DOHH2 (cell line): ENCODE data around the gene FAM3B.

Experiments used
- H3F3A ChIP-seq: fragments of 200-600 bp; sonication (generic), shearing (Covaris generic); 2 replicates; pipeline ENCODE4 v1.6.0; 2016; ENCODE audit warnings: antibody characterized with exemption, mild to moderate bottlenecking; ENCODE audit not compliant: control insufficient read depth, insufficient read depth
- H3K27ac ChIP-seq: fragments of 200-600 bp; sonication (generic); 2 replicates; pipeline ENCODE4 v1.5.1; 2014; ENCODE audit warnings: low read depth, mild to moderate bottlenecking, low read length, moderate library complexity
- H3K27me3 ChIP-seq: fragments of 200-600 bp; sonication (generic); 2 replicates; pipeline ENCODE4 v1.6.1; 2014; ENCODE audit warnings: mild to moderate bottlenecking, low read length, mixed read lengths; ENCODE audit not compliant: control insufficient read depth
- H3K36me3 ChIP-seq: fragments of 200-600 bp; sonication (generic); 2 replicates; pipeline ENCODE4 v1.6.1; 2014; ENCODE audit warnings: mild to moderate bottlenecking, low read length, moderate library complexity, mixed read lengths; ENCODE audit not compliant: control insufficient read depth
- H3K4me1 ChIP-seq: fragments of 200-600 bp; sonication (generic); 2 replicates; pipeline ENCODE4 v1.6.1; 2014; ENCODE audit warnings: mild to moderate bottlenecking, low read length, mixed read lengths; ENCODE audit not compliant: control insufficient read depth
- H3K4me2 ChIP-seq: fragments of 200-600 bp; sonication (generic); 2 replicates; pipeline ENCODE4 v1.6.0; 2014; ENCODE audit warnings: mild to moderate bottlenecking, low read length, moderate library complexity
- H3K4me3 ChIP-seq: fragments of 200-600 bp; sonication (generic); 2 replicates; pipeline ENCODE4 v1.5.1; 2014; ENCODE audit warnings: mild to moderate bottlenecking, low read length, mixed read lengths
- H3K79me2 ChIP-seq: fragments of 200-600 bp; sonication (generic); 2 replicates; pipeline ENCODE4 v1.6.1; 2014; ENCODE audit warnings: mild to moderate bottlenecking, low read length, mixed read lengths; ENCODE audit not compliant: control insufficient read depth
- H3K9me2 ChIP-seq: fragments of 200-600 bp; sonication (generic); replicated peaks from 2 replicates; pipeline ENCODE4 v1.6.1; 2014; ENCODE audit warnings: mild to moderate bottlenecking, low read length, mixed read lengths; ENCODE audit not compliant: control insufficient read depth
- H3K9me3 ChIP-seq: fragments of 200-600 bp; sonication (generic); 2 replicates; pipeline ENCODE4 v1.6.1; 2014; ENCODE audit warnings: antibody characterized with exemption, low read length, mixed read lengths; ENCODE audit not compliant: control insufficient read depth, insufficient read depth
- H4K20me1 ChIP-seq: fragments of 200-600 bp; sonication (generic); 2 replicates; pipeline ENCODE4 v1.6.0; 2014; ENCODE audit warnings: low read depth, mild to moderate bottlenecking, antibody characterized with exemption, low read length, moderate library complexity; ENCODE audit not compliant: control insufficient read depth, insufficient read depth
- EZH2phosphoT487 ChIP-seq: fragments of 200-600 bp; sonication (generic); IDR thresholded peaks from 2 replicates; pipeline ENCODE4 v1.6.1; 2017; ENCODE audit warnings: borderline replicate concordance, mild to moderate bottlenecking, antibody characterized with exemption, low read length, moderate library complexity, mixed read lengths
- TF ChIP-seq, protein P1 (sequence below): fragments of 200-600 bp; sonication (generic); IDR thresholded peaks from one replicate; pipeline ENCODE4 v1.5.1; 2014; ENCODE audit warnings: antibody characterized with exemption, mild to moderate bottlenecking, low read depth, low read length; ENCODE audit not compliant: poor library complexity, severe bottlenecking

FAM3B gene

DNA sequence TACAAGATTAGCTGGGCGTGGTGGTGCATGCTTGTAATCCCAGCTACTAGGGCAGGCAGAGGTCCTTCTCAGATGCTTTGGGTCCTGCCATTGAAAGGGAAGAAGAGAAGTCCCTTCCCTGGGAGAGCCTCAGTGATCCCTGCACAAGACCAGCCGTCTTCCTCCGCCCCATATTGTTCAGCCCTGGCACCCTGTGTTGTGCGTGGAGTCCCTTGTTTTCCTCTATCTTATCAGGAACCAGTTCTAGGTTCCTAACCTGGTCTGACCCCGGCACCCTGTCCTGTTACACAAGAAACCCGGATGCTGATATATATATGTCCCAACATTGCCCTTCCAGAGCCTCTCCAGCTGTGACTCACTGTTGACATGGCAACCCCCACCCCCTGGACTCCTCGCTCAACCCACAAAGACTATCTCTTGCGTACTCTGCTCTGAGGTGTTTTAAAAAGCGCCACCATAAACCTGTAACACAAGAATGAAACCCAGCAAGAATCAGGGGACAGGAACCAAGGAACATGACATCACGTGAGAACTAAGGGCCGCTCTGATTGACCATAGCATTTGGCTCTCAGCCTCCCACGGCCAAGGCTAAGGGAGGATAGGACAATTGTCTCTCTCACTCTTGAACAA, 50.0 kb downstream of the FAM3B start:
- 0 out of 2 replicates have a peak overlapping the region, but pooled peaks have one; percentile 75 for H3K27ac ChIP-seq
- peak overlapping the region; percentile 78; the same call in 1 of the 2 replicates for H3K4me3 ChIP-seq
- H3K4me2 ChIP-seq, result peak overlapping the region; percentile 93
- no peak for TF ChIP-seq EZH2phosphoT487
- TF ChIP-seq, protein P1, sequence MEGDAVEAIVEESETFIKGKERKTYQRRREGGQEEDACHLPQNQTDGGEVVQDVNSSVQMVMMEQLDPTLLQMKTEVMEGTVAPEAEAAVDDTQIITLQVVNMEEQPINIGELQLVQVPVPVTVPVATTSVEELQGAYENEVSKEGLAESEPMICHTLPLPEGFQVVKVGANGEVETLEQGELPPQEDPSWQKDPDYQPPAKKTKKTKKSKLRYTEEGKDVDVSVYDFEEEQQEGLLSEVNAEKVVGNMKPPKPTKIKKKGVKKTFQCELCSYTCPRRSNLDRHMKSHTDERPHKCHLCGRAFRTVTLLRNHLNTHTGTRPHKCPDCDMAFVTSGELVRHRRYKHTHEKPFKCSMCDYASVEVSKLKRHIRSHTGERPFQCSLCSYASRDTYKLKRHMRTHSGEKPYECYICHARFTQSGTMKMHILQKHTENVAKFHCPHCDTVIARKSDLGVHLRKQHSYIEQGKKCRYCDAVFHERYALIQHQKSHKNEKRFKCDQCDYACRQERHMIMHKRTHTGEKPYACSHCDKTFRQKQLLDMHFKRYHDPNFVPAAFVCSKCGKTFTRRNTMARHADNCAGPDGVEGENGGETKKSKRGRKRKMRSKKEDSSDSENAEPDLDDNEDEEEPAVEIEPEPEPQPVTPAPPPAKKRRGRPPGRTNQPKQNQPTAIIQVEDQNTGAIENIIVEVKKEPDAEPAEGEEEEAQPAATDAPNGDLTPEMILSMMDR, result no peak
- no peaks in the 10 kb centered on the region for H3K9me2 ChIP-seq
- H3K4me1 ChIP-seq, result peaks cover 58% of the 10 kb centered on the region
- H3K9me3 ChIP-seq, result no peaks in the 10 kb centered on the region
- H3K79me2 ChIP-seq, result peaks cover 3% of the 10 kb centered on the region; the same call in 1 of the 2 replicates
- H4K20me1 ChIP-seq, result no peaks in the 10 kb centered on the region
- H3F3A ChIP-seq, result 0 out of 2 replicates have a peak, but pooled peaks cover 5% of the 10 kb centered on the region
- H3K27me3 ChIP-seq, result peaks cover 12% of the 10 kb centered on the region
- H3K36me3 ChIP-seq, result no peaks in the 10 kb centered on the region

DNA sequence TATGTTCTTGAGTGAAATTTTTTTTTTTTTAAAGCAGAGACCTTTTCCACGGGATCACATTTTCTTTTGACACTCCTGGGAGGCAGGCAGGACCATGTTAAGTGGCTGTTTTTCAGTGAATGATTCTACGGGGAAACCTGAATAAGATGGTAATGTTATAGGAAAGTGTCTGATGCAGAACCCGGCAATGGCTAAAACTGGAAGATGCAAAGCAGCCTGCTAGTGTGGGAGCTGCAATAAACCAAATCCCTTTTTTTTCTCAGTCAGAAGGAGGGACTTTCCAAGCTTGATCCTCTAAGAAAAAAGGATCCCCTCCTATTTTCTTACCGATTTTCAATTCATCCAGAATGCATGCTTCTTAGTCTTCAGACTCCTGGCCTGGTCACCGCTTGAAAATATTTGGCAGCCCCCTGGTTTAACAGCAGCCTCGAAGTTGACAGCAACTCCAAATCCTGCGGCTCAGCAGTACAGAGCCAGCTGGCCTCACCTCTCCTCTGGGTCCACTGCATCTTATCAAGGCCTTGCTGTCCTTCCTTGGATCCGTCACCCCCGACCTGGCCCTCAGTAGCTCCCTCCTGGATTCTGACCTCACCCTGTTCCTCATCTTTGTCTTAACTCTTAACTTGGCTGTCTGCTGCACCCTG, 50.8 kb downstream of the FAM3B start:
- Histone ChIP-seq H3K27ac (peak overlapping the region; percentile 75), H3K27me3 (peaks cover 5% of the 10 kb centered on the region; the same call in 1 of the 2 replicates), H3K9me3 (no peaks in the 10 kb centered on the region), H3K4me1 (peaks cover 50% of the 10 kb centered on the region), H3K9me2 (no peaks in the 10 kb centered on the region), H3K4me3 (peak overlapping the region; percentile 78), H3F3A (0 out of 2 replicates have a peak, but pooled peaks cover 5% of the 10 kb centered on the region), H3K79me2 (peaks cover 3% of the 10 kb centered on the region; the same call in 1 of the 2 replicates), H3K4me2 (peak overlapping the region; percentile 93), H3K36me3 (no peaks in the 10 kb centered on the region), H4K20me1 (no peaks in the 10 kb centered on the region)
- no peak for TF ChIP-seq EZH2phosphoT487
- TF ChIP-seq, protein P1, result no peak

DNA sequence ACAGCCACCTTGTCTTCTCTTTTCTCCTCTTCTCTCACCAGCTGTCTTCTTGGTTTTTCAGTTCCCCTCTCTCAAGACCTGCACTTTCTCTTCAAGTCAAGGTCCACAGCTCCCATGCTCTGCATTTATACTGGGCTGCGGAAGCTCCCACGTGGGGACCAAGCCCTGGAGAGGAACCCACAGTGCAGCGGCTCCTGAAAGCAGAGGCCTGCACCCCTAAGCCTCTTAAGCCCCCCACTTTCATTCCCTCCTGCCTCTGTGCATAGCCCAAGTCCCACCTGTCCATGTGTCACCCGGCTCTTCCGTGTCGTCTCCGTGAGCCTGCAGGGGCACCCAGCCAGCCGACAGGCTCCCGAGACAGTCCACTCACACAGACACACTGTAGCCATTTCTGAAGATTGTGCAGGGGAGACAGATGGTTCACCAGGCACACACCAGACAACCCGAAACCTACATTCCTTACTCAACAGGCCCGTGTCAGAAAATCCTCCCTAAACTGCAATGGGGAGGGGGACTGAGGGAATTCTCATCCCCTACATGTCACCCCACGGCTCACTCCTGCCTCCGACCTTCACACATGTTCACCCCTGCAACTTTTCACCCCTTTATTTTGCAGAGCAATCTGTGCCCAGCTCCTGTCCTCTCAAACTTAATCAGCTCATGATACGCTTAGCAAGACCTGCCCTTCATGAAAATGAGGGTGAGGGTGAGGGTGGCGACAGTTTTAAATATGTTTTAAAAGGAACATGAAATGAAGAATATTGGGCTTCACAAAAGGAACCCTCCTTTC, 51.5 kb downstream of the FAM3B start:
- peak overlapping the region; percentile 78 for H3K4me3 ChIP-seq
- H3F3A ChIP-seq, result 0 out of 2 replicates have a peak, but pooled peaks cover 5% of the 10 kb centered on the region
- no peak for TF ChIP-seq EZH2phosphoT487
- TF ChIP-seq, protein P1, result no peak
- H3K27me3 ChIP-seq, result peaks cover 5% of the 10 kb centered on the region; the same call in 1 of the 2 replicates
- no peaks in the 10 kb centered on the region for H4K20me1 ChIP-seq
- no peaks in the 10 kb centered on the region for H3K36me3 ChIP-seq
- H3K9me2 ChIP-seq, result no peaks in the 10 kb centered on the region
- no peaks in the 10 kb centered on the region for H3K9me3 ChIP-seq
- H3K4me2 ChIP-seq, result peak overlapping the region; percentile 93
- peaks cover 3% of the 10 kb centered on the region; the same call in 1 of the 2 replicates for H3K79me2 ChIP-seq
- H3K27ac ChIP-seq, result peak overlapping the region; percentile 75
- H3K4me1 ChIP-seq, result peaks cover 50% of the 10 kb centered on the region
